DND-41 (cell line): ENCODE measurements around the gene GDPD1.

ENCODE experiments used
- ATAC-seq: fragments of 200-7000 bp; cut with Tn5 transposase; 3 replicates; pipeline ENCODE4 v1.9.1; 2021; ENCODE audit warnings: low read depth; ENCODE audit not compliant: insufficient read depth
- DNase-seq: peaks from one replicate; pipeline ENCODE4 v3.0.0-alpha.2; 2020
- H2AFZ ChIP-seq: 2 replicates; pipeline ENCODE4 v1.6.0; 2012; ENCODE audit warnings: low read depth, low read length
- H3K27ac ChIP-seq: 2 replicates; pipeline ENCODE4 v1.5.1; 2012; ENCODE audit warnings: low read length, inconsistent platforms
- H3K27me3 ChIP-seq: fragments of 200-600 bp; sonication (generic); 2 replicates; pipeline ENCODE4 v1.6.0; 2012; ENCODE audit warnings: low read length, mild to moderate bottlenecking, inconsistent platforms; ENCODE audit not compliant: insufficient read depth, poor library complexity
- H3K36me3 ChIP-seq: 2 replicates; pipeline ENCODE4 v1.5.1; 2012; ENCODE audit warnings: low read length, inconsistent platforms; ENCODE audit not compliant: insufficient read depth
- H3K4me1 ChIP-seq: 2 replicates; pipeline ENCODE4 v1.5.1; 2012; ENCODE audit warnings: mild to moderate bottlenecking, low read length; ENCODE audit not compliant: insufficient read depth
- H3K4me2 ChIP-seq: 2 replicates; pipeline ENCODE4 v1.6.0; 2012; ENCODE audit warnings: mild to moderate bottlenecking, moderate library complexity, low read length, inconsistent platforms; ENCODE audit not compliant: insufficient read depth
- H3K4me3 ChIP-seq, 2 experiments: fragments of 200-600 bp in 1 of 2; shearing (Covaris generic) in 1 of 2; 2 replicates each; pipeline ENCODE4 v1.5.1; 2012 to 2016; ENCODE audit warnings: inconsistent platforms in 2 of 2, low read length in 2 of 2, mild to moderate bottlenecking in 2 of 2, low read depth in 1 of 2, moderate library complexity in 1 of 2
- H3K79me2 ChIP-seq: 2 replicates; pipeline ENCODE4 v1.6.0; 2012; ENCODE audit warnings: low read length, inconsistent platforms; ENCODE audit not compliant: insufficient read depth
- H3K9ac ChIP-seq: 2 replicates; pipeline ENCODE4 v1.6.0; 2012; ENCODE audit warnings: low read depth, mild to moderate bottlenecking, inconsistent platforms, low read length, moderate library complexity
- H3K9me3 ChIP-seq: 2 replicates; pipeline ENCODE4 v1.5.1; 2012; ENCODE audit warnings: low read length, moderate library complexity, mild to moderate bottlenecking, inconsistent platforms; ENCODE audit not compliant: insufficient read depth, severe bottlenecking
- H4K20me1 ChIP-seq: 2 replicates; pipeline ENCODE4 v1.6.0; 2012; ENCODE audit warnings: low read length; ENCODE audit not compliant: insufficient read depth
- CTCF ChIP-seq: IDR thresholded peaks from 2 replicates; pipeline ENCODE4 v1.5.1; 2012; ENCODE audit warnings: borderline replicate concordance, low read length, moderate library complexity, mild to moderate bottlenecking; ENCODE audit not compliant: poor library complexity, severe bottlenecking; ENCODE audit errors: extremely low read depth
- EZH2 ChIP-seq: IDR thresholded peaks from 3 replicates; pipeline ENCODE4 v1.6.1; 2012; ENCODE audit warnings: borderline replicate concordance, low read depth, mild to moderate bottlenecking, moderate library complexity, low read length, inconsistent platforms; ENCODE audit not compliant: severe bottlenecking

The GDPD1 gene

GRCh38 chr17:59220328-59221158, at the start of gene GDPD1:
Gene GDPD1, plus strand, starts transcription at chr17:59220511. Its CDS starts 99 bp downstream, at chr17:59220610.
- no peaks in the 10 kb centered on the region for H3K9me3 ChIP-seq
- H4K20me1 ChIP-seq = no peaks in the 10 kb centered on the region
- no peaks in the 10 kb centered on the region for H3K36me3 ChIP-seq
- H3K27ac ChIP-seq = peak within 1 kb of the TSS; percentile 68
- H3K4me3 ChIP-seq = peak within 1 kb of the TSS; percentile 38 to 69
- DNase-seq (peak; percentile 96), ATAC-seq (peak; percentile 95)
- H3K27me3 ChIP-seq = no peaks in the 10 kb centered on the region
- H2AFZ ChIP-seq = peak within 1 kb of the TSS; percentile 91
- H3K9ac ChIP-seq = peak within 1 kb of the TSS; percentile 68
- peak within 1 kb of the TSS; percentile 79 for H3K4me2 ChIP-seq
- peaks cover 19% of the 10 kb centered on the region for H3K4me1 ChIP-seq
- TF ChIP-seq EZH2 (no peak), CTCF (peak; percentile 77)
- no peaks in the 10 kb centered on the region for H3K79me2 ChIP-seq

- TF ChIP-seq EZH2 (no peak), CTCF (no peak)
- Histone ChIP-seq H3K9me3 (no peaks in the 10 kb centered on the region), H3K4me1 (no peaks in the 10 kb centered on the region), H4K20me1 (peaks cover 27% of the 10 kb centered on the region; the same call in 1 of the 2 replicates), H3K27me3 (no peaks in the 10 kb centered on the region), H3K9ac (no peak overlapping the region), H3K36me3 (peaks cover 68% of the 10 kb centered on the region), H3K4me3 (no peak overlapping the region), H3K79me2 (peaks cover 87% of the 10 kb centered on the region), H2AFZ (no peak overlapping the region), H3K4me2 (no peak overlapping the region), H3K27ac (no peak overlapping the region)
- ATAC-seq (no peak), DNase-seq (no peak)
Observed at GRCh38 chr17:59172436-59173004, 47.8 kb upstream of the GDPD1 start.

- Histone ChIP-seq H3K79me2 (peaks cover 82% of the 10 kb centered on the region), H3K27ac (no peak overlapping the region), H3K36me3 (peaks cover 70% of the 10 kb centered on the region), H4K20me1 (peaks cover 32% of the 10 kb centered on the region; the same call in 1 of the 2 replicates), H3K4me2 (no peak overlapping the region), H3K9me3 (no peaks in the 10 kb centered on the region), H3K4me1 (no peaks in the 10 kb centered on the region), H2AFZ (no peak overlapping the region), H3K4me3 (no peak overlapping the region), H3K9ac (no peak overlapping the region), H3K27me3 (no peaks in the 10 kb centered on the region)
- no peak for DNase-seq
- TF ChIP-seq EZH2 (no peak), CTCF (no peak)
- no peak for ATAC-seq
Observed at GRCh38 chr17:59174671-59175070, 45.6 kb upstream of the GDPD1 start.
